ENCODE results near the gene NPLOC4.

NPLOC4 gene

GRCh38 chr17:81664051-81664470 lies 27.1 kb upstream of the NPLOC4 start:
- no peak for TF ChIP-seq CTCF (conservative IDR thresholded peaks at IDR 0.05; ENCODE audit: low read depth, low read length)
- no peak overlapping the region for H3K4me3 ChIP-seq (ENCODE audit: low read length)
- DNase-seq (ENCODE audit: low read depth): no peak

- no peak for TF ChIP-seq CTCF (conservative IDR thresholded peaks at IDR 0.05; ENCODE audit: low read depth, low read length)
- no peak overlapping the region for H3K4me3 ChIP-seq (ENCODE audit: low read length)
- DNase-seq (ENCODE audit: low read depth): no peak
Observed at GRCh38 chr17:81662002-81662401, 25.1 kb upstream of the NPLOC4 start.

GRCh38 chr17:81660441-81660840 lies 23.5 kb upstream of the NPLOC4 start:
- TF ChIP-seq CTCF (conservative IDR thresholded peaks at IDR 0.05; ENCODE audit: low read depth, low read length): no peak
- H3K4me3 ChIP-seq (ENCODE audit: low read length): no peak overlapping the region
- no peak for DNase-seq (ENCODE audit: low read depth)

- TF ChIP-seq CTCF (conservative IDR thresholded peaks at IDR 0.05; ENCODE audit: low read depth, low read length): no peak
- no peak overlapping the region for H3K4me3 ChIP-seq (ENCODE audit: low read length)
- no peak for DNase-seq (ENCODE audit: low read depth)
Observed at GRCh38 chr17:81659038-81659437, 22.1 kb upstream of the NPLOC4 start.

- no peak for TF ChIP-seq CTCF (conservative IDR thresholded peaks at IDR 0.05; ENCODE audit: low read depth, low read length)
- no peak for DNase-seq (ENCODE audit: low read depth)
- H3K4me3 ChIP-seq (ENCODE audit: low read length): no peak overlapping the region
Observed at GRCh38 chr17:81656835-81657234, 19.9 kb upstream of the NPLOC4 start.

- H3K4me3 ChIP-seq (ENCODE audit: low read length): no peak within 1 kb of the TSS
- no peak for TF ChIP-seq CTCF (conservative IDR thresholded peaks at IDR 0.05; ENCODE audit: low read depth, low read length)
- DNase-seq (ENCODE audit: low read depth): no peak
Observed at GRCh38 chr17:81656118-81656743, 19.3 kb upstream of the NPLOC4 start, which contains the start of gene PDE6G. TSS of gene PDE6G (minus strand) at chr17:81656542. CDS start at chr17:81653305, 3,237 bp downstream.

GRCh38 chr17:81655378-81656117 lies 18.6 kb upstream of the NPLOC4 start:
- H3K4me3 ChIP-seq (ENCODE audit: low read length): no peak overlapping the region
- no peak for DNase-seq (ENCODE audit: low read depth)
- TF ChIP-seq CTCF (conservative IDR thresholded peaks at IDR 0.05; ENCODE audit: low read depth, low read length): no peak

All from retinal pigment epithelial cell (primary cell).